Activated B cell treated with CpG ODN at 0.5 μM for 24 hours (primary cell): ENCODE measurements around the gene CARS1. TPM values are rescaled to one million over a fixed set of nuclear protein-coding genes. Genes with fewer than 3 reads are reported as not detected.

Experiments
- ATAC-seq: fragments of 200-7000 bp; cut with Tn5 transposase; one replicate; pipeline ENCODE4 v1.10.0; 2021; ENCODE audit warnings: low read depth, mild to moderate bottlenecking, moderate library complexity
- CTCF ChIA-PET: fragments of 350-600 bp; sonication (Branson Sonifier 250); formaldehyde crosslinking; loops from one replicate; lab custom pipeline; 2021; ENCODE audit warnings: antibody characterized with exemption; lab: Charles Lee
- POLR2A ChIA-PET: fragments of 350-600 bp; sonication (Branson Sonifier 250); formaldehyde crosslinking; loops from one replicate; lab custom pipeline; 2021; ENCODE audit warnings: antibody characterized with exemption; lab: Charles Lee
- DNase-seq: peaks from one replicate; pipeline ENCODE4 v3.0.0; 2022
- H3K27ac Mint-ChIP-seq: one replicate; pipeline ENCODE4 v1.8.0; 2020; ENCODE audit warnings: mixed read lengths
- H3K27me3 Mint-ChIP-seq: one replicate; pipeline ENCODE4 v1.8.0; 2021; ENCODE audit warnings: mixed read lengths
- H3K36me3 Mint-ChIP-seq: one replicate; pipeline ENCODE4 v1.8.0; 2021; ENCODE audit warnings: low read depth, mixed read lengths
- H3K4me1 Mint-ChIP-seq: one replicate; pipeline ENCODE4 v1.8.0; 2021; ENCODE audit warnings: mixed read lengths
- H3K4me3 Mint-ChIP-seq: one replicate; pipeline ENCODE4 v1.8.0; 2020; ENCODE audit warnings: mild to moderate bottlenecking, mixed read lengths
- H3K9me3 Mint-ChIP-seq: one replicate; pipeline ENCODE4 v1.8.0; 2020; ENCODE audit warnings: mixed read lengths
- intact Hi-C: fragments of 100-400 bp; cut with micrococcal nuclease; formaldehyde crosslinking; loops from one replicate; pipeline ENCODE4 v1.15.1; 2024
- total RNA-seq: library from RNA; stranded (reverse); gene quantifications from 2 replicates; pipeline ENCODE4 v1.2.3, GENCODE V29; 2022
- TF ChIP-seq, protein P1 (sequence below): fragments of 200-600 bp; IDR thresholded peaks from one replicate; pipeline ENCODE4 v1.8.0; 2022; ENCODE audit warnings: antibody characterized with exemption, mild to moderate bottlenecking

CARS1 gene
- total RNA-seq, 1 donor from 2014 or later: 110 TPM

DNA sequence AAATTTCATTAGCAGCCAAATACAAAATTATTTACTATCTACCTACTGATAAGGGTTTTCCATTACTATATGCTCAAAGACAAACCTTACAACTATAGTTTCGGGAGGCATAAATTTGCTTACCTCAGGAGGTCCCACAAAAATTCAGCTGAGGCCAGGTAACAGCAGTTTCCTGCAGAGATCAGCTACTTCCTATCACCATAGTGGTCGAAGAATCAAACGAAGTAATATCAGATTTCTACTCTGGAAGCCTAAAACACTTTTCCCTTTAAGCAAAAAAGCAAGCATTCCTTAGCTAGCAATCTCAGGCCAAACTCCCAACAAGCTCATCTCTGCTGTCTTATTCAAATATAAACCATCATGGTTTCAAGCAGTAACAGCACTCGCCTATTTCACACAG is 68.2 kb downstream of the CARS1 start:
- TF ChIP-seq, protein P1, sequence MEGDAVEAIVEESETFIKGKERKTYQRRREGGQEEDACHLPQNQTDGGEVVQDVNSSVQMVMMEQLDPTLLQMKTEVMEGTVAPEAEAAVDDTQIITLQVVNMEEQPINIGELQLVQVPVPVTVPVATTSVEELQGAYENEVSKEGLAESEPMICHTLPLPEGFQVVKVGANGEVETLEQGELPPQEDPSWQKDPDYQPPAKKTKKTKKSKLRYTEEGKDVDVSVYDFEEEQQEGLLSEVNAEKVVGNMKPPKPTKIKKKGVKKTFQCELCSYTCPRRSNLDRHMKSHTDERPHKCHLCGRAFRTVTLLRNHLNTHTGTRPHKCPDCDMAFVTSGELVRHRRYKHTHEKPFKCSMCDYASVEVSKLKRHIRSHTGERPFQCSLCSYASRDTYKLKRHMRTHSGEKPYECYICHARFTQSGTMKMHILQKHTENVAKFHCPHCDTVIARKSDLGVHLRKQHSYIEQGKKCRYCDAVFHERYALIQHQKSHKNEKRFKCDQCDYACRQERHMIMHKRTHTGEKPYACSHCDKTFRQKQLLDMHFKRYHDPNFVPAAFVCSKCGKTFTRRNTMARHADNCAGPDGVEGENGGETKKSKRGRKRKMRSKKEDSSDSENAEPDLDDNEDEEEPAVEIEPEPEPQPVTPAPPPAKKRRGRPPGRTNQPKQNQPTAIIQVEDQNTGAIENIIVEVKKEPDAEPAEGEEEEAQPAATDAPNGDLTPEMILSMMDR: no peak
- Mint-ChIP-seq H3K27me3 (no peaks in the 10 kb centered on the region), H3K9me3 (no peaks in the 10 kb centered on the region), H3K27ac (peak overlapping the region; percentile 59), H3K4me3 (peak overlapping the region; percentile 96), H3K4me1 (peaks cover 62% of the 10 kb centered on the region), H3K36me3 (peaks cover 24% of the 10 kb centered on the region)
- POLR2A ChIA-PET: interaction anchor here (0.8 to 1.3 kb wide), 2 partner anchors 13 to 68 kb away, joined by 4 to 5 read pairs; partner anchors contain the start of gene CARS1
- no peak for DNase-seq
- ATAC-seq: no peak
- CTCF ChIA-PET: interaction anchor here (2.3 kb wide), 1 partner anchor 102 kb away, joined by 6 read pairs; no protein-coding TSS in a partner anchor
- intact Hi-C loops: no loop called here

DNA sequence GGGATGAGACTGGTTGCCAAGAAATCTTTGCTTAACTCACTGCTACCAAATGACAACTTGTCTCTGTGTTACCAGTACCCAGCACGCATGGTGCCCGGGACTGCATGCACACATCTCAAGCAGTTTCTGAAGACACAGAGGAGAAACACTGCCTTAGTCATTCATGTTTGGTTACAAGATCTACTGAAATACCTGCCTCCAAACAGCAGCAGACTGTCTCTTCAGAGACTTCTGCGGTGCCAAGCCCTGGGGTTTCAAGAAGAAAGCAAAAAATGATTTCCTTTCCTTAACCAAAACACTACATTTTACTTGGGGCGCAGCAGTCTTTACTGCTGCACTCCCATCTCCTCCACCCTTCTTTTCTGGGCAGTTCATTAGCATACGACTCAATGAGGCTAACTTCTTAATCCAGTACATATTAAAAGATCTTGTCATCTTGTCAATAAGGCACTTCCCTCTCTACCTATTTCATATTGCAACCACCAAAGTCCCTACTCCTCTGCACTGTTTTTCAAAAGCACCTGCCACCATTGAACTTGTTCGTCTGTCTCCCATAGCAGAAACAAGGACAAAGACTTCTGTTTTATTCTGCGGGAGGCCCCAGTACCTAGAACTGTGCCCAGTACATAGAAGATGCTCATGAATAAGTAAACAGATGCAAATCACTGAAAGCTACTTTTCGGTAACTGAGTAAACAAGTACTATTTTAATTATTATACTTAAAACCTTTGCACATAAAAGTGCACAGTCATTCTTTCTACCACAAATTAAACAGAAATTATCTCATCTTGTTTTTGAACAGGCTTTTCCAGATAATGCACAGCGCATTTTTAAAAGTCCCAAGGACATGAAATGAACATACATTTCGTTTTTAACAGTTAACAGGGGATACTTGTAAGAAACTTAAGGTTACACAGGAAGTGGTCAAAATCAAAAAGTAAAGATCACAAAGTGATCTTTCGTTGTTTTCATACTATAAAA is 69.1 kb downstream of the CARS1 start:
- DNase-seq (no peak), ATAC-seq (no peak)
- Mint-ChIP-seq H3K4me1 (peaks cover 67% of the 10 kb centered on the region), H3K4me3 (peak overlapping the region; percentile 96), H3K36me3 (peaks cover 25% of the 10 kb centered on the region), H3K27ac (peak overlapping the region; percentile 59), H3K27me3 (no peaks in the 10 kb centered on the region), H3K9me3 (no peaks in the 10 kb centered on the region)
- ChIA-PET POLR2A (interaction anchor here (0.8 to 1.3 kb wide), 2 partner anchors 12 to 69 kb away, joined by 4 to 5 read pairs; partner anchors contain the start of gene CARS1), CTCF (interaction anchor here (2.3 kb wide), 1 partner anchor 103 kb away, joined by 6 read pairs; no protein-coding TSS in a partner anchor)
- intact Hi-C loops: no loop called here
- TF ChIP-seq, protein P1: no peak

DNA sequence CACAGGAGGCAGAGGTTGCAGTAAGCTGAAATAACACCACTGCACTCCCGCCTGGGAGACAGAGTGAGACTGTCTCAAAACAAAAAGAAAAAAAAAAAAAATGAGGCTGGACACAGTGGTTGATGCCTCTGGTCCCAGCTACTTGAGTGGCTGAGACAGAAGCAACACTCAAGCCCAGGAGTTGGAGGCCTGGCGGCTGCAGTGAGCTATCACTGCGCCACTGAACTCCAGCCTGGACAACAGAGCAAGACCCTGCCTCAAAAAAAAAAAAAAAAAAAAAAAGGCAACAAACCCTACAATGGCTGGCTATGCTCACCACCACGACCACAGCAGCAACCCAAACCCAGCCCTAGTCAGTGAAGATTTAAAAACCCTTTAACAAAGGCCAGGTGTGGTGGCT is 73.3 kb downstream of the CARS1 start:
- H3K27me3 Mint-ChIP-seq: no peaks in the 10 kb centered on the region
- peaks cover 29% of the 10 kb centered on the region for H3K36me3 Mint-ChIP-seq

DNA sequence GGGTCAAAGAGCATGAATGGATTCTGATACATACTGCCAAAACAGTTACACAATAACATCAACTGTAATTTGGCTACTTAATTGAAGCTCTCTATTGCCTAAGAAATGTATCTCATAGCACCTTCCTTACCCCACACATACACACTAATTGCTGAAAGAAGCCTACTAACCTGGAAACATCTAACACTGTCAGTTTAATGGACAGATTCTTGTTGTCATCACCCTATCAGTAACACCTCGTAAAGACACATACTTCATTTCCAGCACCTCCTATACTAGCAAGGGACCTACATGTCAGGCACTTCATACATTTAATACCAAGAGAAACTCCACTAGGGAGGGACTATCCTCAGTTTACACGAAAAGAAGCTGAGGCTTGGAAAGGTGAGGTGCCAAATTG is 75.0 kb downstream of the CARS1 start:
- no peaks in the 10 kb centered on the region for H3K27me3 Mint-ChIP-seq
- no peaks in the 10 kb centered on the region for H3K9me3 Mint-ChIP-seq
- POLR2A ChIA-PET: no interaction called here
- H3K27ac Mint-ChIP-seq: no peak overlapping the region
- ATAC-seq (no peak), DNase-seq (no peak)
- intact Hi-C loops: no loop called here
- H3K36me3 Mint-ChIP-seq: peaks cover 39% of the 10 kb centered on the region
- H3K4me1 Mint-ChIP-seq: peaks cover 38% of the 10 kb centered on the region
- TF ChIP-seq, protein P1: no peak
- CTCF ChIA-PET: no interaction called here
- no peak overlapping the region for H3K4me3 Mint-ChIP-seq

More for the DNA sequence above, 73.3 kb downstream of the CARS1 start:
- ChIA-PET CTCF (interaction anchor here (0.6 kb wide), 1 partner anchor 1264 kb away, joined by 4 read pairs; no protein-coding TSS in a partner anchor), POLR2A (no interaction called here)
- ATAC-seq (no peak), DNase-seq (no peak)
- Mint-ChIP-seq H3K9me3 (no peaks in the 10 kb centered on the region), H3K4me3 (no peak overlapping the region), H3K27ac (no peak overlapping the region), H3K4me1 (peaks cover 52% of the 10 kb centered on the region)
- TF ChIP-seq, protein P1: no peak
- intact Hi-C loops: no loop called here

DNA sequence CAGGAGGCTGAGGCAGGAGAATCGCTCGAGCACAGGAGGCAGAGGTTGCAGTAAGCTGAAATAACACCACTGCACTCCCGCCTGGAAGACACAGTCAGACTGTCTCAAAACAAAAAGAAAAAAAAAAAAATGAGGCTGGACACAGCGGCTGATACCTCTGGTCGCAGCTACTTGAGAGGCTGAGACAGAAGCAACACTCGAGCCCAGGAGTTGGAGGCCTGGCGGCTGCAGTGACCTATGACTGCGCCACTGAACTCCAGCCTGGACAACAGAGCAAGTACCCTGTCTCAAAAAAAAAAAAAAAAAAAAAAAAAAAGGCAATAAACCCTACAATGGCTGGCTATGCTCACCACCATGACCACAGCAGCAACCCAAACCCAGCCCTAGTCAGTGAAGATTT is 76.1 kb downstream of the CARS1 start:
- Mint-ChIP-seq H3K27ac (no peak overlapping the region), H3K4me1 (peaks cover 32% of the 10 kb centered on the region), H3K9me3 (no peaks in the 10 kb centered on the region), H3K27me3 (no peaks in the 10 kb centered on the region), H3K4me3 (no peak overlapping the region), H3K36me3 (peaks cover 45% of the 10 kb centered on the region)
- no peak for ATAC-seq
- no peak for DNase-seq
- TF ChIP-seq, protein P1: no peak
- ChIA-PET CTCF (no interaction called here), POLR2A (interaction anchor here (0.6 kb wide), 1 partner anchor 12 kb away, joined by 6 read pairs; no protein-coding TSS in a partner anchor)
- intact Hi-C loops: no loop called here
